ENCODE data around the gene PTX4. TPM values are rescaled to one million over a fixed set of nuclear protein-coding genes. Genes with fewer than 3 reads are reported as not detected.
"Not testable (repeated sequence)": the region's sequence is repeated elsewhere in the genome, so short reads cannot be mapped to it uniquely, and the experiment has no call there.

Gene PTX4
- total RNA-seq, 1 experiment from 2014 or later, result not detected

DNA sequence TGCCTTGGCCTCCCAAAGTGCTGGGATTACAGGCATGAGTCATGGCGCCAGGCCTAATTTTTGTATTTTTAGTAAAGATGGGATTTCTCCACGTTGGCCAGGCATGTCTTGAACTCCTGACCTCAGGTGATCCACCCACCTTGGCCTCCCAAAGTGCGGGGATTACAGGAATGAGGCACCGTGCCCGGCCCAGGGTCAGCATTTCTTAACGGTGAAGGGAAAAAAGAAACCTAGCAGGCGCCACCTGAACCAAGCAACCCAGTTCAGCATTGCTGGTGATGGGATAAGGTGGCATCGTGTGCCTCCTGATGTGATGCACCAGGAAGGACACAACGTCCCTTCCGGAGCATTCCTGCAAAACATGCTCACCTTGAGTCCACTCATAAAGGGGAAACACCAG lies 11.7 kb downstream of the PTX4 start:
- H3K27me3 ChIP-seq, result 0 out of 2 replicates have a peak, but pooled peaks cover 3% of the 10 kb centered on the region
- DNase-seq, result no peak

DNA sequence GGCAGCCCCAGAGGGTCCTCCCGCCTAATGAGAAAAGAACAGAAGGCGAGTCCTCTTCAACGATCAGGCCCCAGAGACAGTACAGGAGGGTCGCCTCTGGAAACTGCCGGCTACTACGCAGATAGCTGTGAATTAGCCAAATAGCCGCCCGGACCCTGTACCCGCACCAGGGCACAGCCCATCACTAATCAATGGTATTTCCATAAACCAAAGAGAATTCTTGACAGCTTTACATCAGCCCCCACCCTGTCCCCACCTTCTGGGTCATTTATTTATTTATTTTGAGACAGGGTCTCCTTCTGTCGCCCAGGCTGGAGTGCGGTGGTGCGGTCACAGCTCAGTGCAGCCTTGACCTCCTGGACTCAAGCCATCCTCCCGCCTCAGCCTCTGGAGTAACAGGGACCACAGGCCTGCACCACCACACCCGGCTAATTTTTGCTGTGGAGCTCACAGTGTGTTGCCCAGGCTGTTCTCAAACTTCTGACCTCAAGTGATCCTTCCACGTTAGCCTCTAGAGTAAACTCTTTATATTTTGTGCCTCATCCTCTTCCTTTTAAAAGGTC lies 13.1 kb downstream of the PTX4 start:
- Histone ChIP-seq H3K9me3 (no peaks in the 10 kb centered on the region), H3K27me3 (no peaks in the 10 kb centered on the region), H3K4me3 (peak overlapping the region; percentile 96), H3K36me3 (peaks cover 7% of the 10 kb centered on the region; the same call in 1 of the 2 replicates)
- DNase-seq, result peak; percentile 30

More for the DNA sequence above, 11.7 kb downstream of the PTX4 start:
- peaks cover 7% of the 10 kb centered on the region; the same call in 1 of the 2 replicates for H3K36me3 ChIP-seq
- no peak overlapping the region for H3K4me3 ChIP-seq
- no peaks in the 10 kb centered on the region for H3K9me3 ChIP-seq

DNA sequence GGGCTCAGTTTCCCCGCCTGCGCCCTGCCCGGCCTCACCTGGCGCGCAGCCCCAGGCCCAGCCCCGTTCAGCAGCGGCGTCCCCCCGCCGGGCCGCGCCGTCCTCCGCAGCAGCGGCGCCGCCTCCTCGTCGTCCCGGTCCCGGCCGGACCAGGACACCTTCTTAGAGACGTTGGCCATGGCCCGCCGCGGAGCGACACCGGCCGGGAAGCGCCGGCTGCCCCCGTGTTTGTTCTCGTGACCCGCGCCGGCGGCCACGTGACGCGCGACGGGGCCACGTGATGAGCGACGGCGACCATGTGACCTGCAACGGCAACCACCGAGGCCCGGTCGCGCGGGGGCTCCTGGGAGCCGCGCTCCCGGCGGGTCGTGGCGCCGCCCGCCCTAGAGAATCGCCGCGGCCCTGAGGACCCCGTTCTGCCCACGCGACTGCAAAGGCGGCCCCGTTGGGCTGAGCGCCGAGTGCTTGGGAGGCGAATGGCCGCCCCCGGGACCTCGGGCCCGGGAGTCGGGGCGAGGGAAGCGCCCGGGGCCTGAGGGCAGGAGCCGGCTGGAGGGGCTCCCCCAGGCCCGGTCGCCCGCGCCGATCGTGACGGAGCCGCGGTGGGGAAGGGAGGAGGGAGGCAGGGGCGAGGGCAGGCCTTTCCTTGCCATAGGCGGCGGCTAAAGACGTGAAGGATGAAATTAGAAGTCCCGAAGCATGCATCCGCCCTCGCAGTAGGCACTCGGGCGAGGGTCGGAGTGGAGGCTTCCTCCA lies 13.8 kb downstream of the PTX4 start, which contains the start of gene CLCN7:
Gene CLCN7, minus strand, starts transcription at position 233 of the 756 bp plus-strand sequence. Its CDS starts 54 bp downstream, at position 179.
- H3K36me3 ChIP-seq, result peaks cover 7% of the 10 kb centered on the region; the same call in 1 of the 2 replicates
- peak within 1 kb of the TSS; percentile 96 for H3K4me3 ChIP-seq
- no peaks in the 10 kb centered on the region for H3K9me3 ChIP-seq
- no peaks in the 10 kb centered on the region for H3K27me3 ChIP-seq
- DNase-seq, result peak; percentile 94

DNA sequence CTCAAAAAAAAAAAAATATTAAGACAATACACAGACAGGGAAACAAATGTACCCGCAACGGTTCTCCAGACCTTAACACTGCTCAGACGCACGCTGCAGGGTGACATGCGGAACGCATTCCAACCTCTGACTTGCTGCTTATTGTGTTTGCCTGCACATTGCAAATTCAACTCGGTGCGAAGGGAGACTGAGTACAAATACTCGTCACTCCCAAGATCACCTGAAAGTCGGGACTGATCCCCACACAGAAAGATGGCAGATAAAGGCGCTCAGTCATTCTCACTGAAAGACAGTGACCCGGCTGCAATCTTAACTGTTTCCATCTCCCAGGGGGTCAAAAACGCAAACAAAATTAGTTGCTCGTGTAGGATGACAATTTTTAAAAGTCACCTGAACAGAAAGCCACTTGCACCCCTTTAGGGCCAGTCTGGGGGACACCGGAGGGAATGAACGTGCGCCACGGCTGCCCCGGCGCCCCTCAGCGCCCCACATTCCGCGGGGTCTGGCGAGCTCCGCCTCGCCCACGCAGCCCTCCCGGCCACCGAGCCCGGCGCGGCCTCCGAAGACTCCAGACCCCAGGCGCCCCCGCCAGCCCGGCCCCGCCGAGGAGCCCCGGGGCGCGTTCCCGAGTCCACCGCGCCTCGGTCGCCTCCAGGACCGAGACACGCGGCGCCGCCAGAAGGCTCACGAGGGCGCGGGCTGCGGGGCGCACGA lies 14.5 kb downstream of the PTX4 start:
- Histone ChIP-seq H3K27me3 (no peaks in the 10 kb centered on the region), H3K36me3 (peaks cover 7% of the 10 kb centered on the region; the same call in 1 of the 2 replicates), H3K4me3 (peak overlapping the region; percentile 96), H3K9me3 (no peaks in the 10 kb centered on the region)
- DNase-seq, result no peak

DNA sequence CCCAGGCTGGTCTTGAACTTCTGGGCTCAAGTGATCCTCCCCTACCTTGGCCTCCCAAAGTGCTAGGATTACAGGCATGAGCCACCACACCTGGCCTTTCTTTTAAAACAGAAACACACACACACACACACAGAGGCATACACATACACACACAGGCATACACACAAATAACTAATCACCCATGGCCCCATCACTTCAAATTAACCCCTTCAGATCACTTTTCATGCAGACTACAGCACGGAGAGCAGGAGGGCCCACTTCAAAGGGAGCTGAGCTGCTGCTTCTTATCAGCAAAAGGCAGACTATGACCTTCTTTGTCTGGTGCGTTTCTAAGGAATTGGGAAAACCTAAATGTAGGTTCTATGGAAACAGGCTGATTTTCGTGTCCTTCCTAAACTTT lies 15.8 kb downstream of the PTX4 start:
- H3K9me3 ChIP-seq, result no peaks in the 10 kb centered on the region
- no peak overlapping the region for H3K4me3 ChIP-seq
- H3K36me3 ChIP-seq, result peaks cover 7% of the 10 kb centered on the region; the same call in 1 of the 2 replicates
- DNase-seq, result no peak
- no peaks in the 10 kb centered on the region for H3K27me3 ChIP-seq

DNA sequence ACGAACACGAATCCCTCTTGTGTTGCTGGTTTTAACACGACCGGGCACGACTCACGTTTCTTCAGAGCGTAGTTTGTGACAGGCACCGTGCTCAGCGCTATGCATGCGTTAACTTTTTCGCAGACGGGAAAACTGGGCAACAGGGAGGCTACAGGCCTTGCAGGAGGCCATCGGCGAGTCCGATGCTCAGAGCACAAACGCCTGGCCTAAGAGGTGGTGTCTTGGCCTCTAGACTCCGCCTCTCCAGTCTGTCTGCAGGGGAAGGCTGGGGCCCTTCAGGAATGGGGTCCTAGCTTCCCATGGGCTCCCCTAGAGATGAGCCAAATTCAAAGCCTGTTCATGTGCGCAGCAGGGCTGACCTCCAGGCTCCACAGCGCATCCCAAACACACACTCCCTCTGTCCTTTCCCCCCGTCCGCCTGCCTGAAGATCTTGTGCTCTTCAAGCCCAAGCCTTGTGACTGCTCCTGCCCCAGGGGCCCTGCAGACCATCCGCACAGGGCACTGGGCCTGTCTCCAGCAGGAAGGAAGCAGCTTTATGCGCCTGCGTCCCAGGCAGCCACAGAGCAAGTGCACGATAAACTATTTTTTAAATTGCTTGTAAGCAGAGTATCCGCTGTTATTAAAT lies 17.1 kb downstream of the PTX4 start:
- H3K27me3 ChIP-seq, result no peaks in the 10 kb centered on the region
- no peak for DNase-seq
- peaks cover 7% of the 10 kb centered on the region; the same call in 1 of the 2 replicates for H3K36me3 ChIP-seq
- no peak overlapping the region for H3K4me3 ChIP-seq
- no peaks in the 10 kb centered on the region for H3K9me3 ChIP-seq

DNA sequence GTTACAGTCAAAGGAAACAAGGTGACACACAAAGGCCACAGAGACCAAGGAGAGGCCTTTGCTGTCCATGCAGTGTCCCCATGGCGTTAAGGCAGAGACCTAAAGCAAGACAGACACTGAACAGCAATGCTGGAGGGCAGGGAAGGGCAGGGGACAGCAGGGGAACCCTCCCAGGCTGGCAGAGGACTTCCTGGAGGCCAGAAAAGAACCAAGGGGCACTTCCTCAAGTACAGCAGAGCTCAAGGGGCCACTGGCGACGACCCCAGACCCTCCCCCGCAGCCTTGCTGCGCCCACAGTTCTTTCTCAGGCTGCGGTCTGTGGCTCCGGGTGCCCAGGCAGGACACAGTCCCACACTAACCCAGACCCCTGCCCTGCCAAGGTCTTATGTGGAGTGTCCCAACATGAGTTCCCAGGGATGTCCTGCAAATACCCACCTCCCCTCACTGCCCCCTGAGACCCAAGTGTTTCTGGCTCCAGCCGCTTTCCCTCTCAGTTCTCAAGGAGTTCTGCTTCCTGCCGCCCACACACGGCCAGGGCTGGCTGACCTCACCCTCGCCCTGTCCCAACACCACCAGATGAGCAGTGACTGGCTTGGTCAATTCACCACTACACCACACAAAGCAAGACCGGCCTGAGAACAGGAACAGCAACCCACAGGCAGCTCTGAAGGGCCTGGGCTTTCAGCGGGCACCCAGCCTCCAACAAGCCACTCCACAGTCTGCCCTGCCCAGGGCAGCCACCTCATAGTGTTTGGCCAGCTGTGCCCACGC lies 18.1 kb downstream of the PTX4 start:
- Histone ChIP-seq H3K9me3 (no peaks in the 10 kb centered on the region), H3K36me3 (peaks cover 4% of the 10 kb centered on the region; the same call in 1 of the 2 replicates), H3K4me3 (no peak overlapping the region), H3K27me3 (no peaks in the 10 kb centered on the region)
- DNase-seq, result peak; percentile 70

DNA sequence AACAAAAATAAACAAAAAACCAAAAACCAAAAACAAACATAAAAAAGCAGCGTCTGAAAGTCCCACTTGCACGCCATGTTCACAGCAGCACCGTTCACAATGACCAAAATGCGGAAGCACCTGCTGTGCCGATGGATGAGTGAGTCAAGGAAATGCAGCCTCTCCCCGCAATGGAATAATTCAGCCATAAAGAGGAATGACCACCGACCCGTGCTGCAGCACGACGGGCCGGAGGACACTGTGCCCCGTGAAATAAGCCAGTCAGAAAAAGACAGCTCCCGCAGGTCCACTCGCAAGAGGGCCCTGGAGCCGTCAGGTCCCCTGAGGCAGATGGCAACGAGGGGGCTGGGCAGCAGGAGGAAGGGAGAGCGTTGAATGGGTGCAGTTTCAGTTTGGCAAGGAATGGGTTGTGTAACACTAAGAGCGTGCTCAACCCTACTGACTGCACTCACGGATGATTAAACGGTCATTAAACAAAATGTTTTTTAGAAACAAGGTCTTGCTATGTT lies 19.0 kb downstream of the PTX4 start:
- Histone ChIP-seq H3K4me3 (no peak overlapping the region), H3K27me3 (no peaks in the 10 kb centered on the region), H3K36me3 (no peaks in the 10 kb centered on the region), H3K9me3 (no peaks in the 10 kb centered on the region)
- DNase-seq, result no peak

DNA sequence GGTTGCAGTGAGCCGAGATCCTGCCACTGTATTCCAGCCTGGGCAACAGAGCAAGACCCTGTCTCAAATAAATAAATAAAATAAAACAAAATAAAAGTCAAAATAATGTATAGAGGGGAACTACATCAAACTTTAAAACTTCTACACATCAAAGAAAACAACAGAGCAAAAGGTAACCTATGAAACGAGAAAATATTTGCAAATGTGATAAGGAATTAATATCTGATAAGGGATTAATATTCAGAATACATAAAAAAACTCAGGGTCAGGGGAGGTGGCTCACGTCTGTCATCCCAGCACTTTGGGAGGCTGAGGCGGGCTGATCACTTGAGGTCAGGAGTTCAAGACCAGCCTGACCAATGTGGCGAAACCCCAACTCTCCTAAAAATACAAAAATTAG lies 19.6 kb downstream of the PTX4 start:
- not testable (repeated sequence) for H3K4me3 ChIP-seq, H3K27me3 ChIP-seq, H3K36me3 ChIP-seq, H3K9me3 ChIP-seq, DNase-seq

DNA sequence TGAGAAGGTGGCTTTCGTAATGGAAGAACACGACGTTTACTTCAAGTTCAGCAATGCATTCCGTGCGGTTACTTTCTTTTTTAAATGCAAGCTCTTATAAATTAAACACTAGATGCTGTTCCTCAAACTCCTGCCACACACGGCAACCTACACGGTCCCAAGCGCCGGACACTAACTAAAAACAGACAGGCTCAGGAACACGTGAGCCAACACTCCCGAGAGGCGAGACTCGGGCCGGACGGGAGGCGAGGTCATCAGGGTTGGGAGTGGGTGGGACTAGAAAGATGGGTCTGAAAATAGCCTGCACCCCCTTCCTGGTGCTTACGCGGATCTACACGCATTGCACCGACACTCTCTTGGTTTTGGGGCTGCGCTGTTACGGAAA lies 20.3 kb downstream of the PTX4 start:
- Histone ChIP-seq H3K27me3 (no peaks in the 10 kb centered on the region), H3K4me3 (no peak overlapping the region), H3K9me3 (no peaks in the 10 kb centered on the region), H3K36me3 (no peaks in the 10 kb centered on the region)
- DNase-seq, result no peak

DNA sequence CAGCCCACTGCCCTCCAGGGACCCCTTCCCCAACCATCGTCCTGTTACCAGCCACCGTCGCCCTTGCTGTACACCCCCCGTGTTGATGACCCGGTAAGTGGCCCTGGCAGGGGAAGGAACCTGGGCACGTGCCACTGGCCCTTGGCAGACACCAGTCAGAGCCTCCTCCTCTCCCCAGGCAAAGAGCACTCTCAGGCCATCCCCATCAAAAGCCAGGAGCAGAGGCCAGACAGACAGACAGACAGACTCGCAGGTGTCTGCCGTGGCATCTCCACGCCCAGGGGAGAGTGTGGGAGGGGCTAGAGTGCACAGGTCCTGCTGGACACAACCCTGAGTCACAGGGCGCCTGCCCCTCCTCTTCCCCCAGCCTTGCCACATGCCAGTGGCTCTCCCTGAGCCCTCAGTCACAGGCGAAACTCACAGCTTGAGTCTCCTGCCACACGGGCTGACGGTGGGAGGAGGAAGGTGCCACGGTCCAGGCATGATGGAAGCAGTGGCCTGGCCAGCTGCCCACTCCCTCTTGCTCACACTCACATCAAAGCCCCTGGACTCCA lies 21.7 kb downstream of the PTX4 start:
- DNase-seq, result no peak
- Histone ChIP-seq H3K9me3 (no peaks in the 10 kb centered on the region), H3K4me3 (no peak overlapping the region), H3K36me3 (peaks cover 7% of the 10 kb centered on the region; the same call in 1 of the 2 replicates), H3K27me3 (no peaks in the 10 kb centered on the region)

DNA sequence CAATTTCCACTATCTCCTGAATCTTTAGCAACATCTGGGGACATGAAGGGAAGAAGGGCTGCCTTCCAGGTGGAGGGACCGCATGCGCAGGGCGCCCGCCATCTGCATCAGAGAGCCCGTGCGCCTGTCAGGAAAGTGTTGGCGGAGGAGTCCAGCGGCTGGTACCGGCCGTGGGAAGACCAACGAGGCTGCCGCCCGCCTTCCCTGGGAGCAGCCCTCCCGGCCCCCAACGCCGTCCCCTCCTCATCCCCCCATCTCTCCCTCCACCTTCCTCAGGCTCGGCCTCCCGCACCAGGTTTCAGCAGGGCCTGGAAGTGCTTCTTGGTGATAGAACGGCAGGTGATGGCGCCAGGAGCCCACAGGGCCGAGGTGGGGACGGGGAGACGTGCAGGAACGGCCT lies 22.7 kb downstream of the PTX4 start:
- DNase-seq, result no peak
- Histone ChIP-seq H3K36me3 (peaks cover 7% of the 10 kb centered on the region; the same call in 1 of the 2 replicates), H3K9me3 (no peaks in the 10 kb centered on the region)

DNA sequence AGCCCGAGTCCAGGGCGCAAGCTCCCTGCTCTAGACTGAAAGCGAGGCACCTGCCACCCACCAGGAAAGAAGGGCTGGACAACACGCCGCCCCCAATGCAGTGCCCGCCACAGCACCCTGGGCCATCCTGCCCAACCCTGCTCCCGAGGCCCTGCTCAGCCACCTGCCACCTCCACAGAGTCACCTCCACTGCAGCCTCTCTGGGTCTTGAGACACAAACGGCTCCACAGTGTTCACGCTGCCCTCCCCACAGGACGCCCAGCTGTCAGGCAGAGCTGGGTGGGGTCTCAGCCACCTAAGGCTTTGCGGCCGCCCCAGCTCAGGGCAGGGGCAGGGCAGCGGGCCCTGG lies 23.2 kb downstream of the PTX4 start:
- H3K27me3 ChIP-seq, result no peaks in the 10 kb centered on the region
- DNase-seq, result no peak
- peaks cover 7% of the 10 kb centered on the region; the same call in 1 of the 2 replicates for H3K36me3 ChIP-seq
- H3K9me3 ChIP-seq, result no peaks in the 10 kb centered on the region
- no peak overlapping the region for H3K4me3 ChIP-seq

More for the DNA sequence above, 22.7 kb downstream of the PTX4 start:
- no peak overlapping the region for H3K4me3 ChIP-seq
- H3K27me3 ChIP-seq, result no peaks in the 10 kb centered on the region

DNA sequence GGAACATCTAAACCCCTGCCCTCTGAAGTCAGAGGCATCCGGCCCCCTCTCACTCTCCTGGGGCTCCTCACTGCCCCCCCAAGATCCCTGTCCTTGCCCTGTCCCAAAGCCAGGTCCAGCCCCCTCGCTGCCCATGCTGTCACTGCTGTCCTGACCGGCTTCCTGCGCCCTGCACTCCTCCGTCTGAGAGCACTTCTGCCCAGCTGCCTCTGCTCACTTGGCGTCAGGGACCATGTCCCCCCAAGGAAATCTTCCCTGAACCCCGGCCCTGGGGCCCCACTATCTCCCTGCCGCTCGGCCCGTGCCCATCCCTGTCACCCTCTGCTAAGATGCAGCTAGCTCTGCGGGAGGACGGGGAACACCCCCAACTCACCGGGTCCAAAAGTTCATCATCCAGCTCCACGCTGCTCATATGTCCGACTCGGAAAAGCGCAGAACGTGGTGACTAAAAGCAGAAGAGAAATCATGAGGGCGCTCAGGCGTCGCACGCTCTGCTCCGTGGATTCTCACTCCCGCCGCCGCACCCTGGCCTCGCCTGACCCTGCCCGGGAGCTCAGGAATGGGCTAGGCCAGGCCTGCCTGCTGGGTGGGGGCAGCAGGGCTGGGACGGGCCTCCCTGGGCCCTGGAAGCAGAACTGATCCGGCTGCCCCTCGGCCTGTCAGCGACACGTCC lies 23.7 kb downstream of the PTX4 start:
- DNase-seq, result no peak
- no peaks in the 10 kb centered on the region for H3K27me3 ChIP-seq
- no peak overlapping the region for H3K4me3 ChIP-seq
- peaks cover 7% of the 10 kb centered on the region; the same call in 1 of the 2 replicates for H3K36me3 ChIP-seq
- H3K9me3 ChIP-seq, result no peaks in the 10 kb centered on the region

DNA sequence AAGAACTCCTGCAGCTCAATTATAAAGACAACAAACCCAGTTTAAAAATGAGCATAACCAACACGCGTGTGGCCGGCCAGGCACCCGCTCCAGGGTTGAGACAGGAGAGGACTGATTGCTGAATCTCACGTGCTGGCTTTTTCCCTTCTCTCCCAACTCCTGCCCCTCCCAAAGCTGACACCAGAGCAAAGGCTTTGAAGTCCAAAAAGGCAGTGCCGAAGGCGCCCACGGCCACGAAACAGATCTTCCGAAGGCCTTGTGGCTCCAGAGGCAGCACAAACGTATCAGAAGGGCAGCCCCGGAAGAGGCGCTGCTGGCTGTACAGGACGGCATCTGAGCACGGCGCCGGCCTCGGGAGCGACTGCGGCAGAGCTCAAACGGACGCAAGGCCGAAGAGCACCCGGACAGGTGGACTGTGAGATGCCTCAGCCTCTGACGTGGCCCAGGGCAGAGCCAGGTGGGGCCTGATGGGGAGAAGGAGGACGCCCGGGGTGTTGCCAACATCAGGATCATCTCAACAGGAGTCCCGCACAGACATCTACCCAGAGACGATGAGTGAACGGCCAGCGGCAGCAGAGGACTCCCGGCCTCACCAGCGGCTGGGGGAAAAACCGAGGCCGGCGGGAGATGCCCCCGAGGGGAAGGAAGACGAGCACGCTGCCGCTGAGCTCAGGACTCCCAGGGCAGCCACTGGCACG lies 24.4 kb downstream of the PTX4 start:
- H3K36me3 ChIP-seq, result peaks cover 7% of the 10 kb centered on the region; the same call in 1 of the 2 replicates
- no peaks in the 10 kb centered on the region for H3K9me3 ChIP-seq
- no peak for DNase-seq
- no peak overlapping the region for H3K4me3 ChIP-seq
- H3K27me3 ChIP-seq, result no peaks in the 10 kb centered on the region

All from MG63 (cell line).